ENCODE measurements around the gene SCFD2.
"Not testable (repeated sequence)": the region's sequence is repeated elsewhere in the genome, so short reads cannot be mapped to it uniquely, and the experiment has no call there.

The SCFD2 gene

DNA sequence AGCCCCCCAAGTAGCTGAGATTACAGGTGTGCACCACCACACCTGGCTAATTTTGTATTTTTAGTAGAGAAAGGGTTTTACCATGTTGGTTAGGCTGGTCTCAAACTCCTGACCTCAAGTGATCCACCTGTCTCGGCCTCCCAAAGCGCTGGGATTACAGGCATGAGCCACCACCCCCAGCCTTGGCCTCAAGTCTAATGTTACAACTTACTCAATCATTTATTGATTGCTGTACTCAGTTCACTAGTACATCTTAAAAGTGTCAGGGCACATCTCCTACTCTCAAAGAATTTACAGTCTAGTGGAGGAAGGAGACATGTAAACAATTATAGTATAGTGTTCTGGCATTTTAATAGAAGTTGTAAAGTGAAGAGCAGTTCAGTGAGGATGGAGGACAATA is 19.5 kb downstream of the SCFD2 start:
- not testable (repeated sequence) for DNase-seq (ENCODE audit: low read depth)

DNA sequence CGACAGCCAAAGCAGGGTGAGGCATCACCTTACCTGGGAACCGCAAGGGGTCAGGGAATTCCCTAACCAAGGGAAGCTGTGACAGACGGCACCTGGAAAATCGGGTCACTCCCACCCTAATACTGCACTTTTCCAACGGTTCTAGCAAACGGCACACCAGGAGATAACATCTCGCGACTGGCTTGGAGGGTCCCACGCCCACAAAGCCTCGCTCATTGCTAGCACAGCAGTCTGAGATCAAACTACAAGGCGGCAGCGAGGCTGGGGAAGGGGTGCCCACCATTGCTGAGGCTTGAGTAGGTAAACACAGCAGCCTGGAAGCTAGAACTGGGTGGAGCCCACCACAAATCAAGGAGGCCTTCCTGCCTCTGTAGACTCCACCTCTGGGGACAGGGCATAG is 25.7 kb downstream of the SCFD2 start:
- DNase-seq (ENCODE audit: low read depth), result not testable (repeated sequence)

DNA sequence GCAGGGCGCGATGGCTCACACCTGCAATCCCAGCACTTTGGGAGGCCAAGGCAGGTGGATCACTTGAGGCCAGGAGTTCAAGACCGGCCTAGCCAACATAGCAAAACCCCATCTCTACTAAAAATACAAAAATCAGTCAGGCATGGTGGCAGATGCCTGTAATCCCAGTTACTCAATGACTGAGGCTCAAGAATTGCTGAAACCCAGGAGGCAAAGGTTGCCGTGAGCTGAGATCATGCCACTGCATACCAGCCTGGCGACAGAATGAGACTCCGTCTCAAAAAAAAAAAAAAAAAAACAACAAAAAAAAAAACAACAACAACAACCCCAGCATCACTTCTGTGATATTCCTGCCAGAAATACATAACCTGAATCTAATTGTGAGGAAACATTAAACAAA is 30.9 kb downstream of the SCFD2 start:
- not testable (repeated sequence) for DNase-seq (ENCODE audit: low read depth)

DNA sequence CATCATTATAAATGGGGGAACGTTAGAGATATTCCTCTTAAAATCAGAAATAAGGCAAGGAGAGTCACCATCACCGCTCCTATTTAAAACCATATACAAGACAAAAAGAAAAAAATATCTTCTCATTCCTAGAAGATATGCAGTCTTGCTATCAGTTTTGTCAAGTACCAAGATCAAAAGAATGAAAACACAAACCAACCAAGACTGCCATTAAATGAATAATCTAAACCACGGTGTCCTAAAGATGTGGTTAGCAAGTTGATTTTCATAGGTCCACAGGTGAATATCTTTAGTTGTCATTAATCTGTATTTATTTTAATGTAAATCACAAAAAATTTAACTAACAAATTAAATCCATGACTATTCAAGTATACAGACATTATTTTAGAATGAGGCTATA is 39.3 kb downstream of the SCFD2 start:
- DNase-seq (ENCODE audit: low read depth), result no peak

DNA sequence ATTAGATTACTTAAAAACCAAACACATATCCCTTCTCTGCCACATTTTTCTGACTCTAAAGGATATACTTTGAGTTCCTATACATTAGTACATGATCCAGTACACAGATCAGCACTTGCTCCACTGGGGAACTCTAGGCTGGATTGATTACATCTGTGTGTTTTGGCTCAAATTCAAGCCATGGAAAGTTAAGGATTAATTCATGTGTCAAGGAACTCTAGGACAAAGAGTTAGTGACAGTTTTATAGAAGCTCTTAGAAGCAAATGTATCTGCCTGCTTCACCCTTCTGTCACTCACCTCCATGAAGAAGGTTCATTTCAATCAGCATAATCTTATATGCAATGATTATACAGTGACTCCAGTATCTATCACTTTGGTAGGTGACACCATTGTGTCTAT is 43.2 kb downstream of the SCFD2 start:
- no peak for DNase-seq (ENCODE audit: low read depth)

DNA sequence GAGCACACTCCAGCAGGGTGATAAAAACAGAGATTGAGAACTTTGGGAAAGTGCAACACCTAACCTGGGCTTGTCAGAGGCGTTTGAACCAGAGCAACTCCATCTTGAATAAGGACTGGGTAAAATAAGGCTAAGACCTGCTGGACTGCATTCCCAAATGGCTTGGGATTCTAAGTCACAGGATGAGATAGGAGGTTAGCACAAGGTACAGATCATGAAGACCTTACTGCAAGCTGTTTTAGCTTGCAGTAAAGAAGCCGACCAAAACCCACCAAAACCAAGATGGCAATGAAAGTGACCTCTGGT is 43.9 kb downstream of the SCFD2 start:
- no peak for DNase-seq (ENCODE audit: low read depth)

DNA sequence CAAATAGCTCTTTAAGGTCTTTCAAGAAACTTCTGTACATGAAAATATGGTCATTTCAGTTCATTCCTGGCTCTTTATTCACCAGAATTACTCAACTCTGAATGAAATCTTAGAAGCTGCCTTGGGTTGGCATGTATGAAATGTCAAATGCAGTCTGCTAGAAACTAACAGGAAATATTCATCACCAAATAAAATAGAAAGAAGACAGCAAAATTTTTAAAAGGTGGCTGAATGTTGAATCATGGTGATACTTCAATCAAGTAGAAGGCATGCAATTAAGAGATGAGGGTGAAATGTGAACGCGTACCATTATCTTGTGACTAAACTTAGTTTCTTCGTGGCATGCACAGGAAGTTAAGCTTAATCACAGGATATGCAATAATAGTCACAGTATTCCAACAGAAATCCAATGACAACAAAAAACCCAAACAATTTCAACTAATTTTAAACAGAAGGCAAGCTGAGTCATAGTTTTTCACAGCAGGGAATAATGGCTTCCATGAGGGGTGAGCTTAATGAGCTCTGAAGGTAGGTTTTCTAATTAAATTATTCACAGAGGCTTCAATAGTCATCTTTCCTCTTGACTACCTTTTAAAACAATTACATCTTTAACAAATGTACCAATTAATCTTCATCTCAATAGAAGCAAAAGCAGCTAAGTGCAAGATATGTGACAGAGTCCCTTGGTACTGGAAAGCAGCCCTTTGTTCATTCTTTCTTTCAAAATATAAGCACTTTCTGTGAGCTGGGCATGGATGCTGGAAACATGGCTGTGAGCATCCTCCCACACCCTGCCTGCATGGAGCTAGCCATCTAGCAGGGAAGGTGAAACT is 44.5 kb downstream of the SCFD2 start:
- no peak for DNase-seq (ENCODE audit: low read depth)

DNA sequence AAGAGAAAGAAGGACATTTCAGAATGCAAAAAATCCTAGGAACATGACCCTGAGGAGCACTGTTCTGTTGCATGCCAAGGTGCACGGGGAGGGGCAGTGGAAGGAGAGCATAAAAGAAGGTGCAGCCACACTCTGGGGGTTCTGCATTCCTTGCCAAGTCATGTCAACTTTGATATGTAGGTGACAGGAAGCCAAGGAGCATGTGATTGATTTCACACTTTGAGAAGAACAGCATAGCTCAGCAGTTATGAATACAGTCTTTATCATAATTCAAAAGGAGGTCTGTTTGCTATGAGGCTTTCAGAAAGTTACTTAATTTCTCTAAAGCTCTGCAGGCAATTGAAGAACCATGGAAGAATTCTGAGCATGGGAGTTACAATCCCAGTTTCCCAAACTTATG is 50.6 kb downstream of the SCFD2 start:
- no peak for DNase-seq (ENCODE audit: low read depth)

DNA sequence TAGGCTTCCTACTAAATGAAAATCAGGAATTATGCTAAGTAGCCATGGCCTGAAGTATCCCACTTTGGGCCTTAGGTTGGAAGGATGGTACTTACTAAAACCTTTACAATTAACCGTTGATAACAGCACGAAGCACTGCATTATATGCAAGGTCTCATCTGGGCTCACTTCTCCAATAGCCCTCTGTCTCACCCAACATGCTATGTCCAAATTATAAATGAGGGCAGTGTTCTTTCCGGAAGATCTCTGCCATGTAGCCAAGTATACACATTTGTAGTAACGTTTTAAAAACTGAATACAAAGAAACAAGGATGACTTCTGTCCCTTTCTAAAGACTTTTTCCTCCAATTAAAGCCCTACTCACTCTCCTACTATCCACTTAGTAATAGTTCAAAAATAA is 51.6 kb downstream of the SCFD2 start:
- DNase-seq (ENCODE audit: low read depth), result no peak

DNA sequence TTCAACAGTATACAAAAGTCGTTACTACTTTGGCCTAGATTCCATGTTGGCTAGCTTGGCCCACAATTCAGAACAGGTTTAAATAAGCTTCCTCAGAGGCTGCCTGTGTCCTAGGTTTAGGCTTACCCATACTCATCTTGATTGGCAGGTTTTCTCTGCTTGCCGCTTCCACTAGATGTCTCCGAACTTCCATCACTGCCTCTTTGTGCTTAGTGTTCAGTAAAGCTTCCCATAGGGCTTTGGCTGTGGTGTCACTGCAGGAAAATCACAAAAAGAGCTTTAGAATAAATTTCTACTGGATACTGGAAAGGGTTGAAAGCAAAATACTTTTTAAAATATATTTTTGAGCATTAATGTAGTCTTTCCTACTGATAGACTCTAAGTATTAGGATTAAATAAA is 52.4 kb downstream of the SCFD2 start:
- DNase-seq (ENCODE audit: low read depth), result no peak

DNA sequence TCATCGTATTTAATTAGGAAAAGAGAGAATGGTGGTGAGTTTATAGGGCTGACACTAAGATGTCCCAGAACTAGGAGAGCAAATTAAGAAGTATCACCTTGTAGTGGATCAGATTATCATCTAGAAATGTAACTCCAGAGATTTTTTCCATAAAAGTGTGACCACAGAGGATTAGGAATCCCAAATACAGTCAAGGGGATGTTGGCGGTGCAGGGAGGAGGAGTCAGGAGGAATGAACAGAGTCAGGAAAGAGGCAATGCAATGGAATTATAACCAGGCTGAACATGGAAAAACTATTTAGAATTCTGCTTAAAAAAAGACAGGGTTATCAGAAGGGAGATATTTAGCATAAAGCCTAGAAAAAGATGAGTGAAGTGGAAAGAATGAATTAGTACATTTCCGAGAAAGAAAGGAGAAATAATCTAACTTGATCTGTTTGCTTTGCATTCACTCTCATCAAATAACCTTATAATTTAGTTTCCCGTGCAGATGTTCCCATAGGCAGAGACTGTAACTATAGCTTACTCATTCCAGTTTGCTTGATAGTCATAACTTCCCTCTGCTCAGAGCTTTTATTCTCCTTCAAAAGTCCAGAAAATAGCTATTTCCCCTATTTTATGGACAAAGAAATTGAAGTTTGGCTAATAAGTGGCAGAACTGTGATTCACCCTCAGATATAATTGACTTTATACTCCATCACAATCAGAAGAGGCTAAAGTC is 56.4 kb downstream of the SCFD2 start:
- no peak for DNase-seq (ENCODE audit: low read depth)

DNA sequence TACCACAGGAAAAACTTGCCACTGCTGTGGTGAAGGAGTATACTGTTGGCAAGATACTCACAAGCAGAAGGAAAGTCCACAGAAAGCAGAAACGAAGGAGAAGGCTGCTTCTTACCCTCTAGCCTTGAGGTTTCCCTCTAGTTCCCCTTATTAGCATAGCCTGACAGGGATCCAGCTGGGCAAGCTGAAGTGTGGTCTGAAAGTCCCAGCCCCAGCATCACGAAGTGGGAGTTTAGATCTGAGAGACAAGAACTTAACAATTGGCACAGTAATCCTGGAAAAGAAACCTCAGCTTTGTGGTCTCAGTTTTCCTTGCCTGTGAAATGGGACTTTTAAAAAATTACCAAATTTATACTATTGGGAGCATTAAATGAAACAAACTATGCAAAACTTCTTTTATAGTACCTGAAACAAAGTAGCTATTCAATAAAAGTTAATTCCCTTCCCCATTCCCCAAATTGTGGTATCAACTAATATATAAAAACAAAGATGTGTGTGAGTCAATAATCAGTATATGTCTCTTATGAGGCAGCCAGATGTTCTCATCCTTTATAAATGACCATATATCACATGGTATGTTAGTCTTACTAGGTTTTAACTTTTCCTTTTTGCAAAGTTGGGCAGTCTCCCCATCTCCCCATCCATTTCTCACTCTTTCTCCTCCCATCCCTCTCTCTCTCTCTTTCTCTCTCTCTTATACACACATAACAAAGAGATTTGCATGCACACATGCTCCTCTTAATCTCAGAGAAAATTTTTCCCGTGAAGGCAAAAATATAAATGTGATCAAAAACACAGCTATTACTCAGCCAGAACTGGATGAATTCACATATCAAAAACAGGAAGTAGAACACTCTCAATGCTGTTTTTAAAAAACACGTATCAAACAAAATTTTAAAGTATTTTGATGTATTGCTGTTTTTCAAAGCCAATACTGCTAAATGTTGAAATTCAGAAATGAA is 57.8 kb downstream of the SCFD2 start:
- DNase-seq (ENCODE audit: low read depth), result no peak

DNA sequence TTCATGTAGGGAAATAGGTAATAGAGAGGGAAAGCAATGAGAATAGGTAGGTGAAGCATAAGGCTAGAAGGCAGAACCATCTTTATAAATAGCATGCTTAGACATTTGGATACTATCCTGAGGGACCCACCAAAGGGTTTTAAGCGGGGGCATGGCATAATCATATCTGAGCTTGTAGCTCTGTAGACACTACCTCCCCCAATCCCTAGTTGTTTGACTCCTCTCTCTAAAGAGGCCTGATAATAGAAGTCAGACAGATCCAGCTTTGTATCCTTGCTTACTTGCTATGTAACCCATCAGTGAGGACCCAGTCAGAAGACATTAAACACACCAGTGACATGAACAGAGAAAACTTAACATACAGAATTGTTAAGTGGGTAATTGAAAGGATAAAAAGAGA is 58.7 kb downstream of the SCFD2 start:
- DNase-seq (ENCODE audit: low read depth), result no peak

DNA sequence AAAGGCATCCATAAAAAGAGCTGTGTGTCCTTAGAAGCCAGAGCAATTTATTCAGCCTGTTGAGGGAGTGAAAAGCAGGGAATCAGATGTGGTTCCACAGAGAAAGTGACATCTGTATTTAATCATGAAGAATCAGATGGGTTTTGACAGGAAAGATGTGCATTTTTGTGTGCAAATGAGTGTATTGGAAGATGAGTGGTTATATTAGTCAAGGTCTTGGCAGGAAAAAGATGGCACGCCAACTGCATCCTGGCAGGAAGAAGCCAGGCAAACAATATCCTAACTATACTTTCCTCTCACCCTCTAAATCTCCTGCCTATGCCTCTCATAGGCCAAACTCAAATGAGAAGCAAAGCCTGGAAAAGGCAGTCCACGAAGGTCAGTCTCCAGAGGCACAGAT is 59.1 kb downstream of the SCFD2 start:
- no peak for DNase-seq (ENCODE audit: low read depth)

DNA sequence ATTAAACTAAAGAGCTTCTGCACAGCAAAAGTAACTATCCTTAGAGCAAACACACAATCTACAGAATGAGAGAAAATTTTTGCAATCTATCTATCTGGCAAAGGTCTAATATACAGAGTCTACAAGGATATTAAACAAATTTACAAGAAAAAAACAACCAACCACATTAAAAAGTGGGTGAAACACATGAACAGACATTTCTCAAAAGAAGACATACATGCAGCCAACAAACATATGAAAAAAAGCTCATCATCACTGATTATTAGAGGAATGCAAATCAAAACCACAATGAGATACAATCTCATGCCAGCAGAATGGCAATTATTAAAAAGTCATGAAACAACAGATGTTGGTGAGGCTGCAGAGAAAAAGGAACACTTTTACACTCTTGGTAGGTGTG is 73.7 kb downstream of the SCFD2 start:
- DNase-seq (ENCODE audit: low read depth), result not testable (repeated sequence)

DNA sequence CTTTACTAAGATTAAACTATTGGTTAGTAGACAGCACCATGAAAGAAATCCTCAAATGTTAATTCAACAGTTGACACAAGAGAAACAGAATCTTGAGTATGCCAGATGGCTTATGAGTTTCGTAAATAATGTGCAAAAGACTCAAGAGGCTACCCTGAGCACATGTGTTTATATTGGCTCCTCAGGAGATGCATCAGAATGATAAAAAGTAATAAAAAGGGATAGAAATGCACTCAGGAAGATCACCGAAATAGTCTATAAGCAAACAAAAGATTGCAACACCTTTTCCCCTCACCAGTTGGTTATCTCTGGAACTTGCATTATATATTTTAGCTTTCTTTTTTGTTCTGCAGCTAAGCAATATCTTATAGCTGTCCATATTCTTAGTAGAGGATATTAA is 84.4 kb downstream of the SCFD2 start:
- DNase-seq (ENCODE audit: low read depth), result no peak

DNA sequence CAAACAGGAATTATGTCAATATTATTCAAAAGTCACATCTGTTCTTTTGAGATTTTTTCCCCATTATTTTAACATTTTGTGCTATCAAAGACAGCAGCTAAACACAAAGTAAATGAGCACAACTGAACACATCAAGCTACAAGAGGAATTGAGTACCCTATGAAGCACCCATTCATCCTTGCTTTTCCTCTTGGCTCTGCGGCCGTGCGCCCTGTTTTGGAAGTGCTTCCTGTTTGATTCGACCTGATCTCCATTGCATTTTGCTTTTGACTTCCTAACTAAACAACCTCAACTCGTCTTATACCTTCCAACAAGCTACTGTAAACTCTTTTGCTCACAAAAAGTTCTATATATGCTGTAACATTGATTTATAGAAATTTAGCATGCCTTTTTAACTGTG is 85.0 kb downstream of the SCFD2 start:
- DNase-seq (ENCODE audit: low read depth), result no peak

DNA sequence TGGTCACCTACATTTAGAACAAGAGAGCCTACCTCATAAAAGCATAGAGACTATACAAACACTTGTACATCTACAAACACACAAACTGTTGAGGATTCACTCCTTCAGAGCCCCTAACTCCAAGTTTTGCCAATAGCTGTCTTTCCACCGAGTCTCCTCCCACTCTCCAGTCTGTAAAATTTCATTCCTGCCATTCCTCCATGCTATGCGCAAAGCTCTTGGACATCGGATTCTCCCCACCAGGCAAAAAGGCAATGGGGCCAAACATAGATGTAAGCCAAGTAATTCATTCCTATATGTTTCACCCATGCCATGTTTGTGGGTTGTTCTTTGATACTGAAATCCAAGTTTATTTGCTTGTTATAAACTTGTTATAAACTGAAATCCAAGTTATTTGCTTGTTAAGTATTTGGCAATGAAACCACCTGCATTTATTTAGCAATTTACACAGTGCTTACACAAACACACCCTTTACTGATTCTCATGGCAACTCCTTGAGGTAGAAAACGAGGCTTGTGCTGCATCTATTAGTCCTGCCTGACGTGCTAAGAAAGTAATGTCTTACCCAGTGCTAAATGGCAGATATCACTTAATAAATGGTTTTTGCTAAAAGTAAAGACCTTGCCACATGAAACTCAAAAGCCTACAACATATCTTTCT is 91.1 kb downstream of the SCFD2 start:
- DNase-seq (ENCODE audit: low read depth), result no peak

DNA sequence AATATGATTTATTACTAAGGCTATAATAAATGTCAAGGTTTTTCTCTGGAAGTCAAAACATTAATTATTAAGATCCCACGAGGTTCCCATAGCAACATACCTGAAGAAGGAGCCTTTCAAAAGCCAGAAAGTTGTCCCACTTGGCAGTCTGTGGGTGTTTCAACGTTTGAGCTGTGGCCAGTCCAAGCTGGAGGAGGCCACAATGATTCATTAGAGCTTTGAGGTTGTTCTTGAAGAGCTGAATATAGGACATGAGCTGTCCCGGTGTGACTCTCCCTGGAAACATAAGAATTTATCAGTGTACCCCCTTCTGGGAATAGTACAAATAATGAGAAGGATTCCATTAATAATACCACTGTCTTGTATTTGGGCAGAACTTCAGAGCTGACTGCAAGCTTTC is 92.1 kb downstream of the SCFD2 start:
- DNase-seq (ENCODE audit: low read depth), result no peak

DNA sequence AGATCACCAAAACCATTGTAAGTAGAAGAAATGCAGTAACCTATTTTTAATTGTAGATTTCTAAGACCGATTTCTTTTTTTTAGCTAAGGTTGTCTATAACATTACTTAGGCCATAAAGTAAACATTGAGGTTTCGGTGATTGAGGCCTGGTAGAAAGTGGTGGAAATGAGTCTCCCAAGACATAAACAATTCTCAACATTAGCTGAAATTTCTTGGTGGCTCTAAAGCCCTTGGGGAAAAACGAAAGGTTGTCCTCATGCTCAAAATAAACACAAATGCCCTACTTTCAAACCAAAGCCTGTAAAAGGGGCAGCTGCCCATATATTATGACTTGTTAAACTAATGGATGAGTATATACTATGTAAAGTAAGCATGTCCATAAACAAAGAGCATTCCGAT is 98.8 kb downstream of the SCFD2 start:
- DNase-seq (ENCODE audit: low read depth), result no peak

DNA sequence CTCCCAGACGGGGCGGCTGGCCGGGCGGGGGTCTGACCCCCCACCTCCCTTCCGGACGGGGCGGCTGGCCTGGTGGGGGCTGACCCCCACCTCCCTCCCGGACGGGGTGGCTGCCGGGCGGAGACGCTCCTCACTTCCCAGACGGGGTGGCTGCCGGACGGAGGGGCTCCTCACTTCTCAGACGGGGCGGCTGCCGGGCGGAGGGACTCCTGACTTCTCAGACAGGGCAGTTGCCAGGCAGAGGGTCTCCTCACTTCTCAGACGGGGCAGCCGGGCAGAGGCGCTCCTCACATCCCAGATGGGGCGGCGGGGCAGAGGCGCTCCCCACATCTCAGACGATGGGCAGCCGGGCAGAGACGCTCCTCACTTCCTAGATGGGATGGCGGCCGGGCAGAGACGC is 109.9 kb downstream of the SCFD2 start:
- not testable (repeated sequence) for DNase-seq (ENCODE audit: low read depth)

DNA sequence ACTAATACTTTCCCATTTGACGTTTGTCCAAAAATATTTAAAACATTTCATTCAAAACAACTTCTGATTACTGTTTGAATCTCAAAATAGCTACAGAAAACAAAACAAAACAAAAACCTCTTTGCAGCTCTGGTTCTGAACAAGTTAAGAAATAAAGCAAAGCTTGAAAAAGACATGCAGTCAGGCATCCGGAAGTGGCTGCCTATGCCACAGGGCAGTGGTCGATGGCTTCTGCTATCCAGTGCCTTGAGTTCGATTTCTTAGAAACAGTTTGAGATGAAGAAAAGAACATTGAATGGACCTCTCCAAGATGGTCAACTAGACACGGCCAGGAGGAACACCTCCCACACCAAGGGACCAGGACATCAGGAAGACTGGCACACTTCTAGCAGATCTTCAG is 125.3 kb downstream of the SCFD2 start:
- no peak for DNase-seq (ENCODE audit: low read depth)

Data from activated T-cell treated with anti-CD3 and anti-CD28 coated beads for 1 hour (primary cell).